Hindlimb muscle (tissue), 1 donor: ENCODE results near the gene KRT81. TPM values are rescaled to one million over a fixed set of nuclear protein-coding genes. Genes with fewer than 3 reads are reported as not detected.
"Not testable (repeated sequence)": the region's sequence is repeated elsewhere in the genome, so short reads cannot be mapped to it uniquely, and the experiment has no call there.

ENCODE experiments used
- DNase-seq: peaks from one replicate; pipeline ENCODE4 v3.0.0-alpha.2; 2013
- polyA plus RNA-seq: library from polyadenylated mRNA; unstranded; fragments of 120-200 nt; gene quantifications from one replicate; pipeline ENCODE4 v1.2.1, GENCODE V29; 2013; ENCODE audit not compliant: insufficient read length

The KRT81 gene
- polyA plus RNA-seq, 1 donor = 0.14 TPM

DNA sequence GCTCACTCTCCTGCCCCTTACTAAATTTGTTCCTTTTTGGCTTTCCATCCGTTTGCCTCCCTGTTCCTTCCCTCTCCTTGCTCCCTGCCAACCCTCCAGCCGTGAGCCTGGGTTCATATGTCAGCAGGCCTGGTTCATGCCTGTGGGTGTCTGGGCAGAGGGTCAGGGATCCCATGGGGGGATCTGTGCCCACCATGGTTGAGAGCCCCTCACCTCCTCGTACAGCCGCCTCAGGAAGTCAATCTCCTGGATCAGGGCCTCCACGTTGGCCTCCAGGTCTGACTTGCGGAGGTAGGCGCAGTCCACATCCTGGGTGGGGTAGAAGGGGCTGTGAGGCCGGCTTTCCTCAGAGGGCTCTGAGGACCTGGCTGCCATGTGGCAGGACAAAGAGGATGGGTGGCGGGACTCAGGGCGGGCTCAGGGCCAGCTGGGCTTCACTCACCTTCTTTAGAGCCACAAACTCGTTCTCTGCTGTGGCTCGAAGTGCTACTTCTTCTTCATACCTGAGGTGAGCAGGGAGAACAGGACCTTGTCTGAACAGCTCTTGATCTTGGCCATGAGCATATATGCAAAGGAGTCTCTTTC, 26.2 kb upstream of the KRT81 start:
- DNase-seq = no peak

- no peak for DNase-seq
These were observed 25.4 kb upstream of the KRT81 start for GRCh38 chr12:52316701-52317100.

GRCh38 chr12:52316290-52316689, 25.0 kb upstream of the KRT81 start:
- DNase-seq = no peak

DNA sequence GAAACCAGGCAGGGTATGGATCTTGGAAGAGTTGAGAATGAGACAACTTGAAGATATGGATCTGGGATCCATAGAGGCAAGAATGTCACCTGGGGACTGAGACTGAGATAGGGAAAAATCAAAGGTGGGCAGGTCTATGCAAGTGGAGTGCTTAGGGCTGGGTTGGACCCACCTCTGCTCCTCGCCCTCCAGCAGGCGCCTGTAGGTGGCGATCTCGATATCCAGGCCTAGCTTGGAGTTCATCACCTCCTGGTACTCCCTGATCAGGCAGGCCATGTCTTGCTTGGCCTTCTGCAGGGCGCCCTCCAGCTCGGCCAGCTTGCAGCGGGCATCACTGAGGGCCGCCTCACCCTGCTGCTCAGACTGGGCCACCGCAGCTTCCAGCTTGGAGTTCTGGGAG, 24.4 kb upstream of the KRT81 start:
- not testable (repeated sequence) for DNase-seq

DNA sequence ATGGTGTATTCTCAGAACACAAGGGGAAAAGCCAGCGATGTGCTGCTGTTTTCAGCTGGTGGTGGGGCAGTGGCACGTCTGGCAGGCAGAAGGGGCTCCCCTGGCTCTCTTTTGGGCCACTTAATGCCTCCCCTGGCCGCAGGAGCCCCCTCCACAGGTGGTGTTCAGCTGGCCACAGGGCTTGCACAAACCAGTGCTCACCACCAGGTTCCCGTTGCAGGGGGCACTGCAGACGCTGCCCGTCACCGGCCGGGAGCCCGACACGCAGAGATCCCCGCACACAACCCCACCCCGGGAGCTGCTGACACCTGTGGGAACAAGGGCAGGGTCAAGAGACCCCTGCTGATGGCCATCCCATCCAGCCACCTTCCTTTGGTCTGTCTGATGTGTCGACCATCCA, 23.2 kb upstream of the KRT81 start:
- no peak for DNase-seq

GRCh38 chr12:52313926-52314325, 22.6 kb upstream of the KRT81 start:
- no peak for DNase-seq

DNA sequence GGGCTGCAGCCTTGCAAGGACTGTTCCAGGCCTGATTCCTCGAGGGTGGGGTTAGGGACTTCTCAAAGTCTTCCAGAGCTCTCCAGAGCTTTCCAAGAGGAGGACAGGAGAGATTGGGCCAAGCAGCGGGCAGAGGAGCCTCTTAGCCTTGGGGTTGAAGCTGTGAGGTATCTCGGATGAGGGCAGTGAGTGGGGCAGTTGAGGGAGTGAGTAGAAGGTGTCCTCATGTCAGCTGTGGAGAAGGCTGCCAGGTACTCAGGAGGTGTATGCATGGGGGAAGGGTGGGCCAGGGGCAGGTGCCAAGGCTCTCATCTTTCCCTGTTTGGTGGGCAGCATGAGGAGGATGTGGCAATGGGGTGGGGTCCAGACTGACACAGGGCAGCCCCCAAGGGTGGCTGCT, 22.1 kb upstream of the KRT81 start:
- DNase-seq = no peak

GRCh38 chr12:52312086-52312485, 20.8 kb upstream of the KRT81 start:
- no peak for DNase-seq

GRCh38 chr12:52311285-52311648, 19.9 kb upstream of the KRT81 start:
- no peak for DNase-seq

DNA sequence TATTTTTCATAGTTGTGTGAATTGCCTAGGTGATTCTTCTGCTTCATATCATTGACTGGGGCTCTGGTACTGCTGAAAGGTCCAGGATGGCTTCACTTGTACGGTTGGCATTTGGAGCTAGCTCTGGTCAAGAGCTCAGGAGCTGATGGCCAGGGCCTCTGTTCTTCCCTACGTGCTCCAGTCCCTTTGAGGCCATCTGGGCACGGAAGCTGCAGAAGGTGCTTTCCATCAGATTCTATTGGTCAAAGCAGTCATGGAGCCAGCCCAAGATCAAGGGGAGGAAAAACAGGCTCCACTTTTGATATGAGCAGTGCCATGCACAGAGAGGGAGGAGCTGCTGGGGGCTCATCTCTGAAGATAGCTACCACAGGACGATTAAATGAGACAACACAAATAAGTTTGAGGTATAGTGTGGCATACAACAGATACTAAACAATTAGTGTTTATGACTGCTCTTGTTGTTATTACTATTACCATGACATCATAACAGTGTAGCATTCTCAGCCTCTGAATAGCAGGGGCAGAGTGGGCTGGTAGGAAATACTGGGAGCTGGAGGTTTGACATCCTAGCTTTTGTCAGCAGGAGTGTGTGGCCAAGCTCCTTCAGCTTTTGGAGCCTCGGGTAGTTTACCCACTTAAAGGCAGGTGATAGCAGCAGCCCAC, 19.4 kb upstream of the KRT81 start:
- no peak for DNase-seq

DNA sequence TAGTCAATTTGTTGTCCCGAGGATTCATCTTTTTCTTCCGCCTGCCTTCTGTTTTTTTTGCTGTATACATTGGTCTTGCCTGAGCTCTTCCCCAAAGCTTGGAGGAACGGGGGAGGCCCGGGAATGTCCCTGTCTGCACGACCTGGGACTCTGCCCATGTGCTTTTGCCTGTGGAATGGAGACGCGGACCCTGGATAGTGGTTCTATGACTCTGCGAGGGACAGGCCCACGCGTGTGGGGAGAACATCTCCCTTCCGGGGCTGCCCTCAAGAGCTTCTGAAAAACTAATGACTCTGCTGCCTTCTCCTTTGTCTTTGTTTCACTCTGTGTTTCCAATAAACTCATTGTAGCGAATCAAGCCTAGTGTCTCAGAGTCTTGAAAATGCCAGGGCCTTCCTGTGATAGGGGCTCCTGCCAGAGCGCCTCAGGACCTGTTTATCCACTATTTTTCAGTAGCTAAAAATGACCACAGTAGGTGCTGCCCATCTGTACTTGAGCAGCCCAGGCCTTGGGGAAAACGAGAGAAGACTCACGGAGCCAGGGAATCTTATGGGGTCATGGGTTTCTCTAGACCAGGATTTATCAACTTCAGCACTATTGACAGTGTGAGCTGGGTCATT, 17.6 kb upstream of the KRT81 start:
- no peak for DNase-seq

DNA sequence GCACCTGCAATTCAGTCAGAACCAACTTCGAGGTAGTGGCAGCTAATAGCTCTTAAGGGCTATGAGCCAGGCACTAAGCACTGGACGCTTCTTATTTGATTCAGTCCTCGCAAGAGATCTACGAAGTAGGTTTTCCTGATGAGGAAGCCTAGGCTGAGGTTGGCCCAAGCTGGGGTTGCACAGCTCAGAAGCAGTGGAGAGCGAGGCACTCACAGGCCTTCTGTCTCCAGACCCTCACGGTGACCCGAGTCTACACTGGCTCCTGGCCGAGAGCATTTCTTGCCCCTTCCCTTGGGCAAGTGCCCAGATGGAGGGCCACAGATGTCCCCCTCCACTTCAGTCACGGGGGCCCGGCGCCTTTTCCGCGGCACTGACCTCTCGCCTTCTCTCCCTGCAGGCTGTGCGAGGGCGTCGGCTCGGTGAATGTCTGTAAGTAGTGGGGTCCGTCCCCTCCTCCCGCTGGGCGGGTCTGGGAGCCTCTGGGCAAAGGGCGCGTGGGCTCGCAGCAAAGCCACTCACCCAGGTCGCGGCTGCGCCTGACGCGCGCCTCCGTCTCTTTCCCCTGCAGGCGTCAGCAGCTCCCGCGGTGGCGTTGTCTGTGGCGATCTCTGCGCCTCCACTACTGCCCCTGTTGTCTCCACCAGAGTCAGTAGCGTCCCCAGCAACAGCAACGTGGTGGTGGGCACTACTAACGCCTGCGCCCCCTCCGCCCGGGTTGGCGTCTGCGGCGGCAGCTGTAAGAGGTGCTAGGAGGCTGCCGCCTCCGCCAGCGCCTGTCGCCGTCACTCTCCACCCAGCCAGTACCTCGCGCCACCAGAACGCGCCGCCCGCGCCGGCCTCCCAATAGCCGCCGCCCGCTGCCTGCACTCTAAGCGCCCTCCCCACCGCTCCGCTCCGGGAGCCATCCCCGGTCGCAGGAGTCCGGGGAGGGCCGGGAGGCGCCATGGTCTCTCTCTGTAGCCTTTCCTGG, 16.8 kb upstream of the KRT81 start:
- DNase-seq = peak; percentile 54

GRCh38 chr12:52306731-52307130, 15.4 kb upstream of the KRT81 start:
- DNase-seq = no peak

DNA sequence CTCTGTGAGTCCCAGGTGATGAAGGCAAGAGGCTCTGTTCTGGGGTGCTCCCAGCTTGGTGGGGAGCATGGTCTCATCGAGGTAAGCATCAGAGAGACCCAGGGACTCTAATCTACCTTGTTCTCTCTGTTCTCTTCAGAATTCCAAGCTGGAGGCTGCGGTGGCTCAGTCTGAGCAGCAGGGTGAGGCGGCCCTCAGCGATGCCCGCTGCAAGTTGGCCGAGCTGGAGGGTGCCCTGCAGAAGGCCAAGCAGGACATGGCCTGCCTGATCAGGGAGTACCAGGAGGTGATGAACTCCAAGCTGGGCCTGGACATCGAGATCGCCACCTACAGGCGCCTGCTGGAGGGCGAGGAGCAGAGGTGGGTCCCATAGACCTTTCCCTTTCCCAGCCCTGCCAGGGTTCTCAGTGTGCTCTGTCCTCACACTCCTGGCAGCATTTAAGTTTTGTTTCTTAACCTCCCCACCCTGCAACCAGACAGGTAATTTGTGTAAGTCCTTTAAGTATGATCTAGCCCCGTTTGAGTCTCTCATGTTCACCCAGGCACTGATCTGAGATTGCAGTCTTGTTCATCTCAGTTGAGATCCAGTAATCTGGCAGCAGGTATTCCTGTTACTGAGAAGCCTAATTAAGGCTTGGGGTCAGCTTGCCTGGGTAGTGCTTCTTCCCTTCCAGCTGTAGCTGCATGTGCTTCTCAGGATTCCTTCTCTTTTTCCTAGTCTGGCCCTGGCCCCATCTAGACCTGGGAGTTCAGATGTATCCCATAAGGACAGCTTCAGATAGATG, 14.8 kb upstream of the KRT81 start:
- no peak for DNase-seq

- not testable (repeated sequence) for DNase-seq
These were observed 13.6 kb upstream of the KRT81 start for GRCh38 chr12:52304941-52305411.

DNA sequence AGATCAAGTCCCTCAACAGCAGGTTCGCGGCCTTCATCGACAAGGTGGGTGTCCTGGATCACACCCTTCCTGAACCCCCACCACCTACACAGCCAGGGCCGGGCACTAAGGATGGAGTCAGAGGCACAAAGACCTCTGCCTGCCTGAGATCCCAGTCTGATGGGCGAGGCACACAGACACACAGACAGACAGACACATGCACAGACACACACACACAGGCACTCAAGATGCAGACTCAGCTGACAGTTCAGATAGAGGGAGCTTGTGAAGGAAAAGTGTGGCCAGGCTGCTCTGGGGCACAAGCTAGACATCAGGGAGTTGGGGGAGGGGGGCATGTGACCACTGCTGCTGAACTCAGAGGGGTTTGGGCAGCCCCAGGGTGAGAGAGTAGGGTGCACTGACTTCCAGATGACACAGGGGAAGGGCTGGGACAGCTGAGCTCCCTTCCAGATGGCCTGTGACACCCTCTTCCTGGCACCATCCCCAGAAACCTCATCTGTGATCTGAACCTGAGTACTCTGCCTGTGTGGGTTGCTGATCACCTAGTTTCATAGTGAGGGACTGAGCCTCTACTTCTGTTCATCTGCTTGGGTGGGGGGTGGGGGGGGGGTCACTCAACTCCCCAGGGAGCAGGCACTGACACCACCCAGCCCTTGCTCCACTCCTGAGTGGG, 11.0 kb upstream of the KRT81 start:
- DNase-seq = not testable (repeated sequence)

DNA sequence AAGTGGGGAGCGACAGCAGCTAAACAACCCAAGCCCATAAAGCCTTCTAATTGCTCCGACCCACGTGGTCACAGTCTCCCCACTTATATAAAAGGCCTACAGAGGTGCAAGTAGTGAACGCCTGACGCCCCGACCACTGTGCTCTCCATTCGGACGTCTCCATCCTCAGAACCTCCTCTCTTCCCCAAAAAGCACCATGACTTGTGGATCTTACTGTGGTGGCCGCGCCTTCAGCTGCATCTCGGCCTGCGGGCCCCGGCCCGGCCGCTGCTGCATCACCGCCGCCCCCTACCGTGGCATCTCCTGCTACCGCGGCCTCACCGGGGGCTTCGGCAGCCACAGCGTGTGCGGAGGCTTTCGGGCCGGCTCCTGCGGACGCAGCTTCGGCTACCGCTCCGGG, 10.4 kb upstream of the KRT81 start:
- not testable (repeated sequence) for DNase-seq

DNA sequence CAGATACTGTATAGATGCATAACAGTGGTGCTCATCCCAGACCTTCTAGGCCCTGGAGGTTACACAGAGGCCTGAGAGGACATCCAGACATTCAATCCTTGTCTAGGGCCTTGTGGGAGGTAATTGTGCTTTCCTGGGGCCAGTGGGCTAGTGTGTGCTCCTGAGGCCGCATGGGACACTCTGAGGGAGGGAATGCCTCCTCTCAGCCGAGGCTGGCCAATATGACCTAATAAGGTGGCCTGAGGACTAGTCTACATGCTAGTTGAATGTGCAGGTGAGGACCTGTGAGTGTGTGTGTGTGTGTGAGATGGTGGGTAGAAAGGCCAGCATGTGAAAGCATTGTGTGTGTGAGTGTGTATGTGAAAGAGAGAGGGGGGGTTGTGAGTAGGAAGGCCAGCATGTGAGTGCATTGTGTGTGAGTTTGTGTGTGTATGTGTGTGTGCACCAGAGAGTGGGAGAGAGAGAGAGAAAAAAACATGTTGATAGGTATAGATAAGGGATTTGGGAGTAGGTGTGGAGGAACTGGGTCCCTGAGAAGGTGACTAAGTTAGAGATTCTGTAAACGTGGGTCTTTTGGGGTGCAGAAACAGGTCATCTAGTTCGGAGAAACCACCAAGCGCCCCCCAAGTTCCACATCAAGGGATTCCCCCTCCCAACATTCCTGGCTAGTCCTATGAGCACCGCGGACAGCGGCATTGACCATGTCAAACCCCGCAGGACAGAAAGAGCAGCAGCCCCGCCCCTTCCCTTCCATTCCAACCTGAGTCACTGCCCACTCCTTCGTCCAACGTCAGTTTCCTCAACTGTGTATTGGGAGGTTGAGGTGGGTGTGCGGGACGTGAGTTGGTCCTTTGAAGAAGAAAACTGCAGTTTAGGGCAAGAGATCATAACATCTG, 9.7 kb upstream of the KRT81 start:
- DNase-seq = no peak

DNA sequence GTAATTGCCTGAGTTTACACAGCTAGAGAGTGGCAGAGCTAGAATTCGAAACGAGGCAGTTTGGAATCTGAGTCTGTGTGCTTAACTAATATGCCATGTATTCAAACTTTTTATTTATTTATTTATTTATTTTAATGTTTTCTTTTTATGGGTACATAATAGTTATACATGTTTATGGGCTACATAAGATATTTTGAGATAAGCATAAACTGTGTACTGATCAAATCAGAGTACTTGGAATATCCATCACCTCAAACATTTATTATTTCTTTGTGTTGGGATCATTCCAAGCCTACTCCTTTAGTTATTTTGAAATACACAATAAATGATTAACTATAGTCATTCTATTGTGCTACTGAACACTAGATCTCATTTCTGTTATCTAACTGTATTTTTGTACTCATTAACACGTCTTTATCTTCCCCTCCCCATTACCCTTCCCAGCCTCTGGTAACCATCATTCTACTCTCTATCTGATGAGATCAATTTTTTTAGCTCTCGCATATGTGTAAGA, 7.4 kb upstream of the KRT81 start:
- no peak for DNase-seq

- no peak for DNase-seq
These were observed 5.4 kb upstream of the KRT81 start for GRCh38 chr12:52296572-52297215.
